HG02852 (cell line): ENCODE data around the gene MXI1.
"Not testable (repeated sequence)": the region's sequence is repeated elsewhere in the genome, so short reads cannot be mapped to it uniquely, and the experiment has no call there.

ENCODE experiments used
- ATAC-seq: cut with Tn5 transposase; IDR thresholded peaks from one replicate; pipeline ENCODE4 v1.9.1; 2021; ENCODE audit warnings: mild to moderate bottlenecking, moderate library complexity; ENCODE audit not compliant: unreplicated experiment

The MXI1 gene

DNA sequence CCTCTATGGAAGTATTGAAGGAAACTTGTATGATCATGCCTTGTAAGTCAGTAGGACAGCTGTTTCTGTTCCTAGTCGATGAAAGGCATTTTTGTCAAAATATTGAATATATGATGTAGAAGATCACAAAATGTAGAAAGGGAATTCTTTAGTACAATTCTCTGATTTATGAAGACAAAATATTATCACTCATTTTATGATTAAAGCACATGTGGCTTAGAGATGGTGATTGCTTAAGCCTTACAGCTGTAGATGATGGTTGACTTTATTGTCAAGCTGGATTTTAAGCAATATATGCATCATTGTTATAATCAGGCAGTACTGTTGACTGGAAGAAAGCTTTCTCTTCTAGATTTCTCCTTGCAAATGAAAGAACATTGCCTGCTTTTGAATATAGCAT, 26.4 kb downstream of the MXI1 start:
- no peak for ATAC-seq

DNA sequence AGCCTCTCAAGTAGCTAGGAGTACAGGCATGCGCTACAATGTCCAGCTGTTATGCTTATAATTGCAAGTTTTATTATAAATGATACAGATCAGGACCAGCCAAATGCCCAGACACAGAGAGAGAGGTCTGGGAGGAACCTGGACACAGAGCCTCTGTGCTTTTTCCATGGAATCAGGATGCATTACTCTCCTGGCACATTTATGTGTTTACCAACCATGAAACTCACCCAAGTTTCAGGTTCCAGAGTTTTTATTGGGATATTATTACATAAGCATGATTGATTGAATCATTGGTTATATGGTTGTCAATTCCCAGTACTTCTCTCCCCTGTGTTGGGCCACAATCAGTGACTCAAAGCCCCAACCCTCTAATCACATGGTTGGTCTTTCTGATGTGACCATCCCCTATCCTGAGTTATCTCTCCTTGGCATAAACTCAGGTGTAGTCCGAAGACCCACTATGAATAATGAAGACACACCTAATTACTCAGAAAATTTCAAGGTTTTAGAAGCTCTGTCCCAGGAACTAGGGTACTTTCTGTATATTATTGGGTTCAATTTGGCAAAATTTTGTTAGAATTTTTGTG, 30.6 kb downstream of the MXI1 start:
- no peak for ATAC-seq

DNA sequence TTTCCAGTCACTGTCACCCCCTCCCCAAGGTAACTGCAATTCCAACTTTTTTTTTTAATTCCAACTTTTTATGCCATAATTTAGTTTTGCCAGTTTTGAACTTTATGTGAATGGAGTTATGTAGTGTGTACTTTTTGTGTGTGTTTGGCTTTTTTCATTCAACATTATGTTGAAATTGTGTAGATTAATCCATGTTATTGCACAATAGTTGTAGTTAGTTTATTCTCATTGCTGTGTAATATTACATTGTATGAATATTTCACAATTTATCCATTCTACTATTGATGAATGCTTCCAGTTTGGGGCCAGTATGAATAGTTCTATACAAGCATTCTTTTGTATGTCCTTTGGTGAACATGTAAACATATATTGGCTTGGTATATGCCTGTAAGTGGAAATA, 32.5 kb downstream of the MXI1 start:
- ATAC-seq = no peak

DNA sequence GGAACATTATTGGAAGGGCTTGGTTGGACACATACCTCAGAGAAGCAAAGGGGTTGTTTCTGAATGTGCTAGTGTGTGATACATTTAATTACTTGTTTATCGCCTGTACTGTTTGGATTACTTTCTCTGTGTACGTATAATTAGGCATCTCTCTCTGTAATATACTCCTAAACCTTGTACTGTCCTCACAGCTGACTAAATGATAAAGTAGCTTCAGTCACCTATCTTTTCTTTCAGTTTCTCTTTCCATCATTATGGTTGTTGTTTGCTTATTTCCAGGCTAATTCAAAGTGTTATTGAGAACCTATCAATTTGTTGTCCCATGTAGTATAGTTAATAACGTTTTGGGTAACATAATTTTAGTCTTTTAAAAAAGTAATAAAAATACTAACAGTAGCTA, 34.0 kb downstream of the MXI1 start:
- no peak for ATAC-seq

DNA sequence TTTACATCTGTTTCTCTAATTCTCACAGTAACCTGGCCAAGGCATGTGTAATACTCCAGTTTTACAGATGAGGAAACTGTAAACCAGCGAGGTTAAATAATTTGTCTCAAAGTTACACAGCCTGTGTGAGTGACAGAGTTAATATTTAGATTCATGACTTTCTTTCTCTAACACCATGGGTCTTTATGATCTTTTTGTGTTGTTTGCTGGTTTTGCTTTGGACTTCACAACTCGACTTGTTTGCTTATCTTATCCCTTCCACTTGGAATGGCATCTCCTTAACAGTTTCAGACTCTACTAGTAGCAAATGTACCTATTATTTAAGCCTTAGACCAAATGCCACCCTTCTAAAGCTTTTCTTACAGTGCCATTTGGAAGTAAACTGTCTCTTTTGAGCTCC, 34.4 kb downstream of the MXI1 start:
- ATAC-seq = no peak

DNA sequence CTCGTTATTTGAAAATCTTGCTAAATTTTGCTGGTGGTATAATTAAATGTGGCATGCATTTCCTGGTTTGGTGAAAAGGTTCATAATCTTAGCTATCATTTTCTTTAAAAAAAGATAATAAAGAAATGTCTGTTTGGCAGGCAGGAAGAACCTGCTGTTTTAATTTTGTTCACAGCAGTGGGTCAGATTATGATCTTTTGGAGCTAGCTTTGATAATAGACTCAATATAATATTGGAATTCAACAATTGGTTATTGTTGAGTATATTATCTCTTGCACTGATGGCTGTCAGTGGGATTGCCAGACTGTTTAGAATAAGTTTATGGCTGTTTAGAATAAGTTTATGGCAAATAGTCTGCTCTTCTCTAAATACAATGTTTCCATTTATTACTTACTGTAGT, 35.1 kb downstream of the MXI1 start:
- no peak for ATAC-seq

DNA sequence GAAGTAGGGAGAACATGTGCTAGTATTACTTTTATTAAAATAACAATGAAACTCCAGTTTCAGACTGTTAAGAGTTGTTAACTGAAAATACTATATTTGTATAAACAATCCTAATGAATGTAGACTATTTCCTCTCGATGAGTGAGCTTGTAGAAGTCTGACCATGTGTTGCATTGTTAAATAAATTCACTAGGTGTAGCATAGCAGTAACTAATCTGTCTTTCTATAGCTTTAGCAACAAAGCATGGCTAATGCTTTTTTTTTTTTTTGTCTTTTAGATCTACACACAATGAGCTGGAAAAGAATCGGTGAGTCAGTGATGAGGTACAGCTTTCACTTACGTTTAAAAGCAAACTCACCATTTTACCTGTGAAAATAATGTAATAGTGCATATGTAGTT, 37.1 kb downstream of the MXI1 start:
- ATAC-seq = no peak

DNA sequence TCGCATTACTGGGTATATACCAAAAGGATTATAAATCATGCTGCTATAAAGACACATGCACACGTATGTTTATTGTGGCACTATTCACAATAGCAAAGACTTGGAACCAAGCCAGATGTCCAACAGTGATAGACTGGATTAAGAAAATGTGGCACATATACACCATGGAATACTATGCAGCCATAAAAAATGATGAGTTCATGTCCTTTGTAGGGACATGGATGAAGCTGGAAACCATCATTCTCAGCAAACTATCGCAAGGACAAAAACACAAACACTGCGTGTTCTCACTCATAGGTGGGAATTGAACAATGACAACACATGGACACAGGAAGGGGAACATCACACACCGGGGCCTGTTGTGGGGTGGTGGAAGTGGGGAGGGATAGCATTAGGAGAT, 40.4 kb downstream of the MXI1 start:
- not testable (repeated sequence) for ATAC-seq

DNA sequence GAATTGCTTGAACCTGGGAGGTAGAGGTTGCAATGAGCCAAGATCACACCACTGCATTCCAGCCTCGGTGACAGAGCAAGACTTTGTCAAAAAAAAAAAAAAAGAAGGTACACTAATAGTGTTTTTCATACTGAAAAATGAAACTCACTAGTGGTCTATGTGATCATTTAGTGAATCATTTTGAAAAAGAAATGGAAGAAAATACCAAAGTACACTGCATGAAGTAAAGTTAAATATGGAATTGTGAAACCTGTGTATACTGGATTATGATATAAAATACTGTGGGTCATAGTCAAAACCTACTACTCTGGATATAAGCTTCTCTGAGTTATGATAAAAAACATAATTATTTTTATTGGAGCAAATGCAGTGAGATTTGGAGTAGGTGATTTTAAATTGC, 42.1 kb downstream of the MXI1 start:
- ATAC-seq = peak; percentile 59

DNA sequence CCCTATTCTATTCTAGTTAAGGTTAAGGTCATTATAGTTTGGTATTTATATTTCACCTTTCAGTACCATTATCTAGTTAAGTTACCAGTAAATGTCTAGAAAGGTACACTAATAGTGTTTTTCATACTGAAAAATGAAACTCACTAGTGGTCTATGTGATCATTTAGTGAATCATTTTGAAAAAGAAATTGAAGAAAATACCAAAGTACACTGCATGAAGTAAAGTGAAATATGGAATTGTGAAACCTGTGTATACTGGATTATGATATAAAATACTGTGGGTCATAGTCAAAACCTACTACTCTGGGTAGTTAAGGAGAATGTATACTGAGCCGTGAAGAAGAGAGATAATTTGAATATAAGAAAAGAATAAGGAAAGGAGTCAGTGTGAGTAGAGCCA, 44.0 kb downstream of the MXI1 start:
- ATAC-seq = peak; percentile 84

DNA sequence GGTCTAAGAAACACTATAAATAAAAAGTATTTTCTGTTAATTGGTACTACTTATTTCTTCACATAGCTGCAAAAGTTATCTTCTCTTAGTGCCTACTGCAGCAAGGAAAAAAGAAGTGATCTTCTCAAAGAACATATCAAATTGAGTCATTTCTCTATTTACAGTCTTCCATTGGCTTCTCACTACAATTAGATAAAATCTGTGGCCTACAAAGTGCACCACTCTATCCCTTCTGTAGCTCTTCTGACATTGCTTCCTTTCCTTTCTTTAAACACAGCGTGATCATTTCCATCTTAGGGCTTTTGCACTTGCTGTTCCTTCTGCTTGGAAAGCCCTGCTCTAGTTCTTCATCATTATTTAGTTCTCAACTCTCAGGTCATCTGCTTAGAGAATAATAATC, 44.7 kb downstream of the MXI1 start:
- ATAC-seq = no peak

DNA sequence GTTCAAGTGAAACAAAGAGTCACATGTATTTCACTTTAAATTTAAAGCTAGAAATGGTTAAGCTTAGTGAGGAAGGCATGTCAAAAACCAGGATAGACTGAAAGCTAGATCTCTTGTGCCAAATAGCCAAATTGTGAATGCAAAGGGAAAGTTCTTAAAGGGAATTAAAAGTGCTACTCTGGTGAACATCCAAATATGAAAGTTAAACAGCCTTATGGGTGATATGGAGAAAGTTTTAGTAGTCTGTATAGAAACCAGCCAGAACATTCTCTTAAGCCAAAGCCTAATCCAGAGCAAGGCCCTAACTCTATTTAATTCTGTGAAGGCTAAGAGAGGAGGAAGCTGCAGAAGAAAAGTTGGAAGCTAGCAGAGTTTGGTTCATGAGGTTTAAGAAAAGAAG, 47.1 kb downstream of the MXI1 start:
- no peak for ATAC-seq

DNA sequence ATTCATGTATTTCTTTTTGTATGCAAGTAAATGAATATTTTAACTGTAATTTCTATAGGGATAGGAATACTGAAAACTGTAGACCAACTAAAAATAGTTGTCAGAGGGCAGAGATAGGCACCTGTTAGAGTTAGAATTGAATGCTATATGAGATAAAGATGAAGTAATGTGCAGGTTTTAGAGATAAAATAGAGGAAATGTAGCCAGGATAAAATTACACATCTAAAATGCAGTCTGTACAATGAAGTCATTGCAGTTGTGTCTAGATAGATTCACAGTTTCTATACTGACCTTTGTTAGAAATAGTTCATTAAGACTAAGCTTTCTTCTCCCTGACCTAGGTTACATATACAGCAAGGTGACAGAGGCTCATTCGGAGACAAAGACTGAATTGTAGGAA, 51.1 kb downstream of the MXI1 start:
- no peak for ATAC-seq

DNA sequence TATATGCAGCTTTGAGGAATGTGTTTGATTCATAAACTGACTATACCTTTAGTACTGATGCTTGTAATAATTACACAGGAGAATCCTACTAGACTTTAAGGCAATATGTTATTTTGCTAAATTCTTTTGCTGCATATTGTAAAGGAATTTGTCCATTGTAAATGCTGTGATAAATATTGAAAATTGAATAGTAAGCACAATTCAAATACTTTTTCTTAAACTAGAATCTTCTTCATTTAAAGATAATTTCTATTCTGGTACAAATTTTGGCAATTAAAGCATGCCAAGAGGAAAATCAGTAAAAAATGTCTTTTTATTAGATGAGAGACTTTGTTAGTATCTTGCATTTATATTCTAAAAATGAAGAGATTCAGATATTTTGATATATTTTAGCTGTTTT, 51.9 kb downstream of the MXI1 start:
- ATAC-seq = no peak

DNA sequence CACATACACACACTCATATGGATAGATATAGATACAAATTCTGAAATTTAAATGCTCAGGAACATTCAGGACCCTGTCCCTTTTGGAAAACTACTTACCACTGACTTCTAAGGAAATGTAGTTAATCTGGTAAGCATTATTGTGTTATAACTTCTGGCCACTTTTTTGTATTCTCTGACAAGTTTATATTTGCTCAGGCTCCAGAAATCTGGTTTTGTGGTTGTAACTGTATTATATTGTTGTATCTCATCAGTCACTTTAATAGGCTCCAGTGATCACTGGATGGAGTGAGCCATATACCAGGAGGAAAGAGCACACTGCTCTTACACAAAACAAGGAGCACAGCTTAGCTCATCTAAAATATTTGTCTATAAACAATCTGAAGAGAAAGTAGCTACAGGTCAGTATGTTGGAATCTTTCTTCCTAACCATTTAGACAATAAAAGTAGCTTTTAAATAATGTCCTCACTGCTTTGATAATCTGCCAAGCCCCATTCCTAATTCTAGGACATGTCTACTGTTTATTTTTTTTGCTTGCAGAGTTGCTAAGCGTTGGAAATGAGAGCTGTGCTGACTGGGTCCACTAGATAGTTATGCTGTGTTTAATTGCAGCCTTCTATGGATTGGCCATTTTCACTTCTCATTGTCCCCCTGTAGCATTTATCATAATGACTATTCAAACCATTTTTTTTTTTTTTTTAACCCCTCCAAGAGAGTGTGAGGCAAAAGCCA, 53.5 kb downstream of the MXI1 start:
- no peak for ATAC-seq

DNA sequence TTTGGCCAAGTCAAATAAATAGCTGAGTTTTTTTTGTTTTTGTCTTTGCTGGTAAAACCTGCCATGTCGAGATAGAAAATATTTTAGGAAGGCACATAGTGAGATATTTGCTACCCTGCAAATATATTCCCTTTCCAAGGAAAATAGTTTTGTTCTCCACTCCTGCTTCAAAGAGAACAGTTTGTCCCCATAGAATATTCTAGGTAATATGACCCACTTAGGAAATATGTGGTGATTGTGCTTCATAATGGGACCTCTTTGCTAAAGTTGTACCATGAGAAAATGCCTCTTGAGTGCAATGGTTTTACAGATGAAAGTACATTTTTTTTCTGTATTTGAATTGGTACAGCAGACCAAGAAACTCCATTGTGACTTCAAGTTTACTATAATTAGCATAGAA, 55.8 kb downstream of the MXI1 start:
- ATAC-seq = no peak

DNA sequence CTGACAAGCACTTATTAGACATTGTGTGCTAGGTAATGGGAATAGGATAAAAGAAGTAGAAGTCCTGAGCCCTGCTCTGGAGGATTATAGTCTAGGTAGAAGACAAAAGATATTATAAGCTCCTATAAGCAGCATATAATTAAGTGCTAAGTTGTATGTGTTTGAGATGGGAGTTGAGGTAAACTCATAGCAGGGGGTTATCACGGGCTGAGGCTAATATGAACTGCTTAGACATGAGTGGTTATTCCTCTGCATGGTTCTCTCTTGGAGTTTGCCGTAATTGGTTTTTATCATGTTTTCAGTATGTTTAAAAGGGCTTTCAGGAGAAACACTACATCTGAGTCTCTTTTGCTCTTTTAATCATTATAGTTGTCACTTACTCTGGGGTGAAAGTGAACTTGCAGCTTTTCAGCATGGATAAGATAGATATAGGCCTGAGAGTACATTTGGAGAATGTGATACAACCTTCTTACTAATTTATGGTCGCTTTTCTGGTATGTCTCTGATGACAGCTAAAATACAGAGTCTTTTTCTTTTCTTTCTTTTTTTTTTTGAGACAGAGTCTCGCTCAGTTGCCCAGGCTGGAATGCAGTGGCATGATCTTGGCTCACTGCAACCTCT, 58.3 kb downstream of the MXI1 start:
- no peak for ATAC-seq

DNA sequence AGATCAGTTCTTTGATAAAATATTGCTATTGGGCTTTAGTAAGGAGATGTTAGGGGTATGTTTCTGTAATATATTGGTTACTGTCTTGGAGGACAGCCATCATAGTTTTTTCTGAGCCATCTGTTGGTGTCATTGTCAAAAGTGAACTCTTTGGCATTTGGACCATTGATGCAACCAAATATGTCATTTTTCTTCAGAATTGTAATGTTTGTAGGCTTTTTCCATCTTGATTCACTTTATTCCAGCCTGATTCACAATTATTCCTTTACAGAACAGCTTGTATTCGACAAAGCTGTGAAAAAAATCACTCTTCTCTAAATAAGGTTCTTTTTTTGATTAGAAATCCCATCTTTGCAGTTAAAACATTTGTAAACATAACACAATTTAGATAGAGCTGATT, 59.9 kb downstream of the MXI1 start:
- ATAC-seq = no peak

DNA sequence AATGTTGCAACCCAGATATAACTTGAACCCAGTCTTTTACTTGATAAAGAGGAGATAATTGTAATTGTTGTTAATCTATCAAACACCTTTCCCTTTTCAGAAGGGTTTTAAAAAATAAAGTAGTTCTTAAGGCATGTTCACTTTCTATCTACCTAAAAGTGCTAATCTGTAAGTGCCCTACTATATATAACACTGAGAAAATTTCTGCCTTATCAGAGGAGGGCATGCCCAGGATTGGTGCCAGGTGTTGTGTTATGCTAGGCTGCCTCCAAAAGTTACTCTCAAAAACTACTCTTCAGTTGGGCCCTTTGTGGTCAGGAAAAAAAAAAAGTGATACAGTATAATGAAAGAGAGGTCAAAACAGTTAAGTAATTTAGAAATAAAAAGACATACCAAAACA, 61.0 kb downstream of the MXI1 start:
- no peak for ATAC-seq

DNA sequence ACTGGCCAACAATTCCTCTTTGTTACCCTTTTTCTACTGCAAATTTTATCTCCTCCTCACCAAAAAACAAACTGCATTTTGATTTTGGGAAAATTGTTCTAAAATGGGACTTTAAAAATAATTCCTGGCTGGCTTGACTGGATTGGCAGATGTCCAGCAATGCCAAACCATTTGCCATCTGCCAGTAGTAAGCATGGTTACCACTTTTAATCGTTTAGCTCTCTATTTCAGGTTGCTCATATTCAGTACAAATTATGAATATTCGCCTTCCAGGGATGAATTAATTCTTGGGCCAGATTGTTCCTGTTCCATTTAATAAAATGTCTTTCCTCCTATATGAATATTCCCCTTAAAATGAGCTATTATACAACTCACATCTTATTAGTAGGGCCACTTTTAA, 61.6 kb downstream of the MXI1 start:
- no peak for ATAC-seq

DNA sequence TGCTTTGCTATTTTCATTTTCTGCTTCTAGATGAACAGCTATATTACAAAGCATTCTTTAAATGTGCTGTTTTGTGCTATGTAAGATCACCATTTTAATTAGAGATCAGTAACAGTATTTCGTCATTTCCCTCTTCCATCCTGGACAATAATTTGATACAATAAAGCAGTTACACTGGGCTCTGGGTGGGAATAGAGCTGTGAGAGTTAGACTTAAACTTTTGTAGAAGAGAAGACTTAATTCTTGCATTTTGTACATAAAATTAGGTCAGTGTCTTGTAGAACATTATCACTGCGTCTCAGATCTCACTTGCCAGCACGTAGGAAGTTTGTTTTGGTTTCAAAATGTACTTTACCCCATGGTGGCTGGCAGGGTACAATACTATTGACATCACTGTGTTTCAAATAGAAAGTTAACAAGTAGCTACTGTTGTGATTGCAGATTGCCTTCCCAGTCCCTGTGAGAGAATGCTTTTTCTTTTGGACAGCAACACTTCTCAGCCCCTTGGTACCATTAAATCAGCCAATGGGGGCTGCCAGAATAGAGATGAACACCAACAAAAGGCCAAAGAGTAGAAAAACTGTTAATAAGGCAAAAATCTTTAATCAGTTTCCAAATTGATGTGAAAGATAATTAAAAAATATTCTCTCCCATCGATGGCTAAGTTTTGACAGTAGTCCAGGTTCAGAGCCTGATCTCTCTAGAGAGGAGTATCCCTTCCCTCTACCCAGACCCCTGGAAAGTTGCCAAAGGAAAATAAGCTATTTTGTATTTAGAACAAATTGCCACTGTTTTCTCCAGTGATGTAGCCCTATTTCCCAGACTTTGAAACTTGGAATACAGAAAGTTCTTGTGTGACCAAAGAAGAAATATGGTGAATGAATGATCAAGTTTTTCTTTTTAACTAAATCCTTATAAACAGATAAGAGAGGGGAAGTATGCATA, 62.2 kb downstream of the MXI1 start:
- no peak for ATAC-seq
